Adipocyte (in vitro differentiated cells): ENCODE results near the gene NALCN.

ENCODE experiments used
- DNase-seq: peaks from one replicate; pipeline ENCODE4 v3.0.0-alpha.2; 2015; ENCODE audit warnings: low read depth
- H3K27me3 ChIP-seq: replicated peaks from 2 replicates; pipeline ENCODE4 v1.7.0; 2013; ENCODE audit warnings: mild to moderate bottlenecking, low read length, moderate library complexity; ENCODE audit not compliant: control insufficient read depth, insufficient read depth
- H3K36me3 ChIP-seq: 2 replicates; pipeline ENCODE4 v1.7.0; 2013; ENCODE audit warnings: low read length, mild to moderate bottlenecking, moderate library complexity; ENCODE audit not compliant: control insufficient read depth, insufficient read depth, severe bottlenecking
- H3K4me1 ChIP-seq: 2 replicates; pipeline ENCODE4 v1.7.0; 2013; ENCODE audit warnings: mild to moderate bottlenecking, low read length, moderate library complexity; ENCODE audit not compliant: control insufficient read depth, insufficient read depth
- H3K4me3 ChIP-seq: 2 replicates; pipeline ENCODE4 v1.7.0; 2013; ENCODE audit warnings: mild to moderate bottlenecking, low read length, moderate library complexity
- H3K9ac ChIP-seq: 2 replicates; pipeline ENCODE4 v1.7.0; 2013; ENCODE audit warnings: mild to moderate bottlenecking, low read length, moderate library complexity
- H3K9me3 ChIP-seq: 2 replicates; pipeline ENCODE4 v1.7.0; 2013; ENCODE audit warnings: mild to moderate bottlenecking, low read length, moderate library complexity; ENCODE audit not compliant: control insufficient read depth

NALCN gene

DNA sequence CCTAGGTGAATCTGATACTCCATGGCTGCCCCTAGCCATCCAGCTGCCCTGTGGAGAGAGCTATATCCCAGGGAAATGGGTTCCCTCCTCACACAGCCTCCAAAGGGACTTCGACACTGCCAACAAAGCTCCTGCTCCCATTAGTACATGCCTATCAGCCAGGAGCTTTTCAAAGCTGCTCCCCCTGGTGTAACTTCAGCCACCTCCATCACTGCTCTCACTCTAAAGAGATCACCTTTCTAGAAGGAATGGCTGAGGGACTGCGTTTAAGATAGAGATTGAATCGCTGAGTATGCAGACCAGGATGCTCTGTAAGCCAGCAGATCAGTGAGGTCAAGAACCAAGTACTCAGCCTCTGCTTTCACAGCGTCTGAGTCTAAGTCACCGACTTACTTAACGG lies 213.7 kb downstream of the NALCN start:
- no peak overlapping the region for H3K4me3 ChIP-seq
- no peaks in the 10 kb centered on the region for H3K36me3 ChIP-seq
- H3K9ac ChIP-seq = no peak overlapping the region
- no peaks in the 10 kb centered on the region for H3K27me3 ChIP-seq
- no peaks in the 10 kb centered on the region for H3K9me3 ChIP-seq
- DNase-seq = no peak
- peaks cover 6% of the 10 kb centered on the region for H3K4me1 ChIP-seq

DNA sequence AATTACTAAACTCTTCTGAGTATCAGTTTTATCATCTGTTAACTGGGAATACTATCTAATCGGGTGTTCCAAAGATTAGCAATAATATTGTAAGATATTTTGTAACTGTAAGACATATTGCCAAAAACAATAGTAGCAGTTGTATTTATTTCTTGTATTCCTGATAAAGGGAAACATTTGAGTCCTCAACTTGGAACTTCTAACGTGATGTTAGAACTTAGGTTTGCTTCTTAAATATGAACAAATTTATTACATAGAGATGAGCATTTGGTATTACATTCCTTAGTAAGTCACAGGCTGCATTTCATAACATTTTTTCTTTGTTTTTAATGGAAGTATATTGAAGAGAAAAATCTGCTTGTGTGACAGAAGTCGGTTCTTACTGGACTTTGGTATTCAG lies 225.3 kb downstream of the NALCN start:
- no peak overlapping the region for H3K9ac ChIP-seq
- H3K4me3 ChIP-seq = no peak overlapping the region
- H3K4me1 ChIP-seq = peaks cover 3% of the 10 kb centered on the region
- peak; percentile 22 for DNase-seq
- H3K36me3 ChIP-seq = no peaks in the 10 kb centered on the region
- no peaks in the 10 kb centered on the region for H3K9me3 ChIP-seq
- H3K27me3 ChIP-seq = no peaks in the 10 kb centered on the region

DNA sequence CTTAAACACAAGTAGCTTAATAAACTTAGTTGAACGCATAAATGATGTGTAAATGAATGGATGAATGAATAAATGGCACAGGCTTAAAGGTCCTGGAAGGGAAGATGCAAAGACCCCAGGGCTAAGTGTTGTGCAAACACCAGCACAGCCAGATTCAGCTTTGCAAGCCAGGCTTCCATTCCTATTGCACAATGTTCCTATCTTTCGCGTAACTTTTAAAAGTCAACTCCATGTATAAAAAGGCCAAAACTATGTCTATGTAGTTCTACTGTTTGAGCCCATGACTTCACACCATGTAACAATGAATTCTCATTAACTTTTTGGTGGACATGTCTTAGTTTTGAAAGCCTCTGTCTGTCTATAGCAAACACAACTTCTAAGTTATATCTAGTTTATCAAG lies 226.0 kb downstream of the NALCN start:
- H3K4me1 ChIP-seq = peaks cover 3% of the 10 kb centered on the region
- no peak overlapping the region for H3K9ac ChIP-seq
- H3K4me3 ChIP-seq = no peak overlapping the region
- H3K27me3 ChIP-seq = no peaks in the 10 kb centered on the region
- no peaks in the 10 kb centered on the region for H3K36me3 ChIP-seq
- no peaks in the 10 kb centered on the region for H3K9me3 ChIP-seq
- DNase-seq = peak; percentile 54

DNA sequence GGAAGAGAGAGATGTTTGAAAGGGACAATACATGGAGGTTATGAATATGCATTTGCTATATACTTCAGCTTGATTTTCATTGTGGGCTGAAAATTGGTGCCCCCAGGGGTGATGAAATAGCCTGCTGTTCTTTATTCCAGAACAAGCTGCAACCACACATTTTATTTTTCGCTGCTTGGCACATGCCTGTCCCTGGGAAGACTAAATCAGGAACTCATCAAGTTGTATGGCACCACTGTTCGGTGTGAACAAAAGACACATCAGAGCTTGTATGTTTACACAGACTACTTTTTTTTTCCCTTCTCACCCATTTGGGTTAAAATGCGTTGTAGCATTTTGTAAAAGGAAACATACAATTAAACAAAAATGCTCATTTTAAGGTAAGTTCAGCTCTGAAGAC lies 230.7 kb downstream of the NALCN start:
- Histone ChIP-seq H3K36me3 (no peaks in the 10 kb centered on the region), H3K9me3 (no peaks in the 10 kb centered on the region), H3K4me3 (no peak overlapping the region), H3K9ac (no peak overlapping the region), H3K27me3 (no peaks in the 10 kb centered on the region), H3K4me1 (no peaks in the 10 kb centered on the region)
- no peak for DNase-seq

DNA sequence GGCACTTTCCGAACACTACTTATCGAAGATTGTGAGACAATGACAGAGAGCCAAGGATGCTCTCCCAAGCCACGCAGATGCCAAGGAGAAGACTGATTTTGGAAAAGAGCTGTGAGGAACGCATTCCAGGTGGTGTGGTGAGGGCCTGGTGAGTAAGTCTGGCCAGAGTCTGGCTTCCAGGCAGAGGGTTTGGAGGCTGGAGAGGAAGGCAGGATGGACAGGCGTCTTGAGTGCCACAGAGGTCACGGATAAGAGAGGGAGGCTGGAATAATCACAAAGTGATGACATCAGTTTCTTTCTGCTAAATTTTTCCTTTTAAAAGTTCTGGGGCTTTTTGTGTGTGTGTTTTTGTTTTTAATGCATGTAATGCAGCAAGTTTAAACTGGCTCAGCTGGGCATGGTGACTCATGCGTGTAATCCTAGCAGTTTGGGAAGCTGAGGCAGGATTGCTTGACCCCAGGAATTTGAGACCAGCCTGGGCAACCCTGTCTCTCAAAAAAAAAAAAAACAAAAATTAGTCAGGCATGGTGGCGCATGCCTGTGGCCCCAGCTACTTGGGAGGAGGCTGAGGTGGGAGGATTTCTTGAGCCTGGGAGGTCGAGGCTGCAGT lies 235.1 kb downstream of the NALCN start:
- Histone ChIP-seq H3K9ac (no peak overlapping the region), H3K27me3 (no peaks in the 10 kb centered on the region), H3K4me1 (no peaks in the 10 kb centered on the region), H3K9me3 (no peaks in the 10 kb centered on the region), H3K4me3 (no peak overlapping the region), H3K36me3 (no peaks in the 10 kb centered on the region)
- DNase-seq = no peak

DNA sequence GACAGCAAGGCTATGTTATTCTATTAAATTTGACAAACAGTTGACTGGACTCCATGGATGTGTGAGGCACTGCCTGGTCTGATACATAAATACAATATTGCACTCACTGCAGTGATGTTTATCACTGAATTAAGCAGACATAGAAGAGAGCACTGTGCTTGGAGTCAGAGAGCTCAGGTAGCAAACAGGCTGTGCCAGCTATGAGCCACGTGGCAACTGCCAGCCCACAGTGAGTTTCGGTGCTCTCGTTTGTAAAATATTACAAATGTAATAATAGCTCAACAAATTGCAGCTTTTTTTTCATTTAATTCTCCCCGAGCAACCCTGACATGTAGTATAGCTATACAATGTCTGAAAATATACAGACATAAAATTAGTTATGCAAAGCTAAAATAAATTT lies 237.3 kb downstream of the NALCN start:
- H3K9ac ChIP-seq = no peak overlapping the region
- H3K36me3 ChIP-seq = no peaks in the 10 kb centered on the region
- no peaks in the 10 kb centered on the region for H3K27me3 ChIP-seq
- no peaks in the 10 kb centered on the region for H3K9me3 ChIP-seq
- H3K4me1 ChIP-seq = no peaks in the 10 kb centered on the region
- DNase-seq = no peak
- no peak overlapping the region for H3K4me3 ChIP-seq

DNA sequence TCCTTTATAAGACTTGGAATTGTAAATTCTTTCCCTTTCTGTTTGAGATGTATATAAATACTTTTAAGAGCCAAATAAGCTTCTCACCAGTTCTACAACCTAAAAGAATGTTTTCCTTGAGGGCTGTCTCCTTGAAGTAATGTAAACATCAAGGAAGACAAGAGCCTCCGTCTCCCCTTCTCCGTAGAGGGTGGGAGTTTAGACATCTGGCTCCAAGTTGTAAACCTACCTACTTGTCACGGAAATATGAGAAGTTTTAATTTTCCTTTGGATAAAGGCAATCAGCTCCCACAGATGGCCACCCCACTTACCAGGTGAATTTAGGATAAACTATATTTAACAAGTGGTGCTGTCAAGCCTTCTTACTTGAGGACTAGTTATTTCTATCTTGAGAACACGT lies 237.9 kb downstream of the NALCN start:
- DNase-seq = no peak
- Histone ChIP-seq H3K9me3 (no peaks in the 10 kb centered on the region), H3K4me3 (no peak overlapping the region), H3K9ac (no peak overlapping the region), H3K36me3 (no peaks in the 10 kb centered on the region), H3K4me1 (no peaks in the 10 kb centered on the region), H3K27me3 (no peaks in the 10 kb centered on the region)

DNA sequence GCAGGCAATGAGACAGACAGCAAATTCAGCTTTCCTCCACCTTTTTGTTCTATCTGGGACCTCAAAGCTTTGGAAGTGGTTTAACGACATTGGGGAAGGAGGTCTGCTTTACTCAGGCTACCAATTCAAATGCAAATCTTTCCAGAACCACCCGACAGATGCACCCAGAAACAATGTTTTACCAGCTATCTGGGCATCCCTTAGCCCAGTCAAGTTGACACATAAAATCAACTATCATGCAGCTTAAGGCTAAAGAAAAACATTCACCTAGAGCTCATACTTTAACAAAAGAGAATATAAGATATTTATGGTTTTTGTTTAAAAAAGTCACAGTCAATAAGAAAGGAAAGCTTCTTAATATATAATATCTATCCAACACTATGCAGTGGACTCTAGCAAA lies 246.0 kb downstream of the NALCN start:
- H3K9me3 ChIP-seq = peaks cover 4% of the 10 kb centered on the region
- H3K27me3 ChIP-seq = no peaks in the 10 kb centered on the region
- no peak overlapping the region for H3K9ac ChIP-seq
- no peaks in the 10 kb centered on the region for H3K4me1 ChIP-seq
- DNase-seq = no peak
- no peaks in the 10 kb centered on the region for H3K36me3 ChIP-seq
- no peak overlapping the region for H3K4me3 ChIP-seq

DNA sequence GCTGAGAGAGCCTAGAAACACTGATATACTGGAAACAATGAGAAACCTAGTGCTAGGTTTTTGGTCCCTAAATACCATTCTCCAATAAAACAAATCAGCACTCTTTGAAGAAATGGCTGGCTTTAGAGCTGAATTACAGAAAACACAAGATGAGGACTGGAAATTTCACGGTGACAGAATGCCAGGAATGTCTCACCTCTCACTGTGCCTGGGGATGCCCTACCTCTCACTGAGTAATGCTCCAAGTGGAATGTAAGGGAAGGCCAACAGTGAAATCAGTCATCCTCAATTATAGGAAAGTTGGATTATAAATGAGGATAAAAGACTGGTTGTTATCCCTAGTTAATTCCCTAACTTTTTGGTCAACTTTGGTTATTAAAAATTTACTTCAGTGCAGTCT lies 259.0 kb downstream of the NALCN start:
- DNase-seq = no peak
- H3K4me3 ChIP-seq = no peak overlapping the region
- H3K27me3 ChIP-seq = no peaks in the 10 kb centered on the region
- peaks cover 4% of the 10 kb centered on the region for H3K4me1 ChIP-seq
- no peaks in the 10 kb centered on the region for H3K36me3 ChIP-seq
- no peak overlapping the region for H3K9ac ChIP-seq
- no peaks in the 10 kb centered on the region for H3K9me3 ChIP-seq

DNA sequence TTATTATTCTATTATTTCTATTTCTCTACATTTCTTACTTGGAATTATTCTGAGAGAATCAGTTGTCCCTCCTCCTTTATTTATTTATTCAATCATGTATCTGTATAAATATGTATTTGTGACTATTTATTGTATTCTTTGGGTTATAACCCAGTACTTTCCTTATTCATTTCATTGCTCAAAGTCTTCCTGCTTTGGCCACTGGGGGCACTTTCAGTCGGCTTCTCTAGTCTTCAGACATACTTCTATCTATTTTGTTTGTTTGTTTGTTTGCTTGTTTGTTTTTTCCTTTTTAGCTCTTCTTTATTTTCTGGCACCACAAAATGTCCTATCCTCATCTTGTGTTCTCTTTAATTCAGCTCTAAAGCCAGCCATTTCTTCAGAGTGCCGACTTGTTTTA lies 260.4 kb downstream of the NALCN start:
- H3K9ac ChIP-seq = no peak overlapping the region
- H3K9me3 ChIP-seq = no peaks in the 10 kb centered on the region
- DNase-seq = peak; percentile 16

DNA sequence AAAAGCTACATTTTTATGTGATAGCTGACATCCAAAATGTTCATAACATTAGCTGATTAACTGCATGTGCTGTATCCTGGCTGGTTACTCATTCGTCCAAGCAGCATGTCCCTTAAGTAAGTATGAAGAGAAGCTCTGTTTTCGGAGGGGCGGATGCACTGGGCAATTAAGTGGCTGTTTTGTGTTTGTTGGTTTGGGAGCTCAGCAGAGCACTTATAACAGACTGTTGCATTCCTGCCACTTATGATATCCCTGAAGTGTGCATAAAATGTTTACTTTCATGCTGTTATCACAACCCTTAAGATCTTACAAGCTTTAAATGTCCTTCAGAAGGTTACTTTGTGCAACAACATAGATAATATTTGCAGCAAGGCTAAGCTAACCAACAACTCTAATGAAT lies 264.1 kb downstream of the NALCN start:
- H3K27me3 ChIP-seq = no peaks in the 10 kb centered on the region
- H3K9ac ChIP-seq = no peak overlapping the region
- no peaks in the 10 kb centered on the region for H3K36me3 ChIP-seq
- H3K4me3 ChIP-seq = no peak overlapping the region
- DNase-seq = no peak
- H3K4me1 ChIP-seq = peaks cover 22% of the 10 kb centered on the region
- no peaks in the 10 kb centered on the region for H3K9me3 ChIP-seq

More for the DNA sequence above, 260.4 kb downstream of the NALCN start:
- Histone ChIP-seq H3K4me1 (peaks cover 10% of the 10 kb centered on the region), H3K4me3 (no peak overlapping the region), H3K27me3 (no peaks in the 10 kb centered on the region), H3K36me3 (no peaks in the 10 kb centered on the region)

DNA sequence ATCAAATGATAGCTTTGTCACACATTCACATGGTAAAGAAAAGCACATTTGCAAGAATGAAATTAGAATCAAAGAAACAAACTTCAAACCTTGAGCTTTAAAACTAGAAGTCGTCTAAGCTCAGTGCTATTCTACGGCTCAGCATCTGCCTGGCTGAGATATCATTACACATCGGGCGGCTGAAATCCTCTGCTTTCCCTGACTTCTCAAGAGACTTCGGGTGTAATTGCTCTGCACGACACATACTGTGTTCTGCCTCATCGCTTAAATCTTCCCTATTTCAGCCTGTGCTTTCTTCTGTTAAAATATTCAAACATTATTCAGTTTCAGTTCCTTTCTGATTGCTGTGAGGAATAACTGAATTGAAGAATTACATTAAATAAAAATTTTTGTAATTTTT lies 265.3 kb downstream of the NALCN start:
- peaks cover 22% of the 10 kb centered on the region for H3K4me1 ChIP-seq
- no peaks in the 10 kb centered on the region for H3K27me3 ChIP-seq
- peak; percentile 56 for DNase-seq
- H3K9me3 ChIP-seq = no peaks in the 10 kb centered on the region
- H3K9ac ChIP-seq = peak overlapping the region; percentile 55
- no peaks in the 10 kb centered on the region for H3K36me3 ChIP-seq
- peak overlapping the region; percentile 50 for H3K4me3 ChIP-seq
